IPS DF 4.7 (cell line): Measurements from ENCODE around the gene NDUFA7.
"Not testable (repeated sequence)": the region's sequence is repeated elsewhere in the genome, so short reads cannot be mapped to it uniquely, and the experiment has no call there.

ENCODE experiments used
- DNase-seq: peaks from one replicate; pipeline ENCODE4 v3.0.0-alpha.2; 2013; ENCODE audit warnings: low spot score; ENCODE audit errors: extremely low read depth

NDUFA7 gene

GRCh38 chr19:8342316-8342683 lies 21.1 kb upstream of the NDUFA7 start:
- no peak for DNase-seq

GRCh38 chr19:8341504-8341903 lies 20.3 kb upstream of the NDUFA7 start:
- DNase-seq = not testable (repeated sequence)

- no peak for DNase-seq
Observed at GRCh38 chr19:8340341-8341096, 19.3 kb upstream of the NDUFA7 start.

GRCh38 chr19:8338835-8339234 lies 17.7 kb upstream of the NDUFA7 start:
- DNase-seq = no peak

- DNase-seq = no peak
Observed at GRCh38 chr19:8337728-8338127, 16.6 kb upstream of the NDUFA7 start.

- no peak for DNase-seq
Observed at GRCh38 chr19:8336660-8337059, 15.5 kb upstream of the NDUFA7 start.

GRCh38 chr19:8336072-8336569 lies 14.9 kb upstream of the NDUFA7 start:
- DNase-seq = no peak

- DNase-seq = no peak
Observed at GRCh38 chr19:8335343-8336071, 14.3 kb upstream of the NDUFA7 start.

GRCh38 chr19:8334458-8335342 lies 13.5 kb upstream of the NDUFA7 start:
- DNase-seq = no peak

- DNase-seq = no peak
Observed at GRCh38 chr19:8333767-8334457, 12.7 kb upstream of the NDUFA7 start.

GRCh38 chr19:8332976-8333766 lies 12.0 kb upstream of the NDUFA7 start:
- DNase-seq = no peak

- DNase-seq = no peak
Observed at GRCh38 chr19:8331263-8331845, 10.2 kb upstream of the NDUFA7 start.

GRCh38 chr19:8329996-8330395 lies 8.8 kb upstream of the NDUFA7 start:
- no peak for DNase-seq

GRCh38 chr19:8325454-8325853 lies 4.3 kb upstream of the NDUFA7 start:
- no peak for DNase-seq

GRCh38 chr19:8324186-8325050 lies 3.2 kb upstream of the NDUFA7 start:
- DNase-seq = no peak

GRCh38 chr19:8323781-8324185 lies 2.6 kb upstream of the NDUFA7 start:
- no peak for DNase-seq

GRCh38 chr19:8322638-8322997 lies 1.4 kb upstream of the NDUFA7 start:
- DNase-seq = no peak

- DNase-seq = no peak
Observed at GRCh38 chr19:8321986-8322637, 937 bp upstream of the NDUFA7 start.
